Stimulated activated CD8-positive, alpha-beta memory T cell treated with anti-CD3 and anti-CD28 coated beads, Interleukin-7, amount 100 ng/mL, for 24 hours (primary cell): Measurements from ENCODE around the gene NOS3.
"Not testable (repeated sequence)": the region's sequence is repeated elsewhere in the genome, so short reads cannot be mapped to it uniquely, and the experiment has no call there.

Source experiments
- DNase-seq: peaks from one replicate; pipeline ENCODE4 v3.0.0-alpha.2; 2020; ENCODE audit warnings: low read depth

Gene NOS3

GRCh38 chr7:151001546-151001945 lies 10.7 kb downstream of the NOS3 start:
- DNase-seq: no peak

DNA sequence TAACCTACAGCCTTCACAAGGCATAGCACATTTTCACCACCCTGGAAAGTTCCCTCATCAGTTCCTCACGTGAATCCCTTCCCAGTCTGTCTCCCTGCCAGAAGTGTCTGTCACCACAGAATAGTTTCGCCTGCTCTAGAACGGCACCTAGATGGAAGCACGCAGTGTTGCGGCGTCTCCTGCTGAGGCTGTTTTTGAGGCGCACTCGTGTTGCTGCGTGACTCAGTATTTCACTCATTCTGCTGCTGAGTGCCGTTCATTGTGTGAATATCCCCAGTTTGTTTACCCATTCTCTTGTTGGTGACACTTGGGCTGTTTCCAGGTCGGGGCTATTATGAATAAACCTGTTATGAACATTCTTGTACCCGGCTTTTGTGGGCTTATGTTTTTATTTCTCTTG lies 12.8 kb downstream of the NOS3 start:
- no peak for DNase-seq

GRCh38 chr7:151005566-151005965 lies 14.7 kb downstream of the NOS3 start:
- DNase-seq: no peak

DNA sequence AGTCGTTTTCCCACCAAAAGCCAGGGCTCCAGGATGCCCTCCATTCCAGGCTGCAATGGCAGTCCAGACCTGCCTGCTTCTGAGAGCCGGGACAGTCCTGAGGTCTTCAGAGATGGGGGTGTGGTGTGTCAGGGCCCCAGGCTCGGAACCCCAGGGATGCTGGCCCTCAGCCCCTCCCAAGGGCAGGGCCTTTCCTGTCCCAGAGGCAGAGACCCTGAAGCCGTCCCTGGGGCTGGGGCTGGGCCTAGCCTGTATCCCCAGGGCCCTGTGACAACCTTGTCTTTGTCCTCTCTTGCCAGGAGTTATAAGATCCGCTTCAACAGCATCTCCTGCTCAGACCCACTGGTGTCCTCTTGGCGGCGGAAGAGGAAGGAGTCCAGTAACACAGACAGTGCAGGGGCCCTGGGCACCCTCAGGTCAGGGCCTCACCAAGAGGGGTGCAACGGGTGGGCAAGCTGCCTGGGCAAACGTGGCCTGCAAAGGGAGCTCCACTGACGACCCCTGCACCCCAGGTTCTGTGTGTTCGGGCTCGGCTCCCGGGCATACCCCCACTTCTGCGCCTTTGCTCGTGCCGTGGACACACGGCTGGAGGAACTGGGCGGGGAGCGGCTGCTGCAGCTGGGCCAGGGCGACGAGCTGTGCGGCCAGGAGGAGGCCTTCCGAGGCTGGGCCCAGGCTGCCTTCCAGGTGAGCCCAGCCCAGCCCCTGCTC lies 15.9 kb downstream of the NOS3 start:
- no peak for DNase-seq

GRCh38 chr7:151007469-151007898 lies 16.7 kb downstream of the NOS3 start:
- no peak for DNase-seq

- no peak for DNase-seq
Observed at GRCh38 chr7:151008143-151008510, 17.3 kb downstream of the NOS3 start.

DNA sequence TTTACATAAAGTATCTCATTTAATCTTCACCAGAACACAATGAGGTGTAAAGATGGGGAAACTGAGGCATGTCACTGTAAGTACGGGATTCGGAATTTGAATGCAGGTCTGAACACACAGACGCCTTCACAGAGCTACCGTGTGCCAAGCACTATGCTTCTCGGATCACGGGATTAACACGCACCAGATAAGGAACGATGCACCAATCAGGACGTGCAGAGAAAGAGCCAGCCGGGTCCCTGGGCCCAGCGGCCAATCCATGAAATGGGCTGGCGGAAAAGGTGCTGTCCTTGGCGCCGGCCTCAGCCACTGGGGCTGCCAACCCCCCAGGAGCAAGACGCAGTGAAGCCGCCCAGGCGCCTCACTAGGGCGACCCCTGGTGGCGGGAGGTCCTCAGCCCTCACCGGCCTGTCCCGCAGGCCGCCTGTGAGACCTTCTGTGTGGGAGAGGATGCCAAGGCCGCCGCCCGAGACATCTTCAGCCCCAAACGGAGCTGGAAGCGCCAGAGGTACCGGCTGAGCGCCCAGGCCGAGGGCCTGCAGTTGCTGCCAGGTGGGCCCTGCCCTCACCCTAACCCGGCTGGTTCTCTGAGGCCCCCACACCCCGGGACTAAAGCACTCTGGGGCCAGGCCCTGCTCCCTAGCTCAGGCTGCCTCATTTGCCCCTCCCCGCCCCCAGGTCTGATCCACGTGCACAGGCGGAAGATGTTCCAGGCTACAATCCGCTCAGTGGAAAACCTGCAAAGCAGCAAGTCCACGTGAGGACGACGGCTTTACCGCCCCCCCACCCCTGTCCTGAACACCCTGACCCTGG lies 17.9 kb downstream of the NOS3 start:
- DNase-seq: peak; percentile 68

DNA sequence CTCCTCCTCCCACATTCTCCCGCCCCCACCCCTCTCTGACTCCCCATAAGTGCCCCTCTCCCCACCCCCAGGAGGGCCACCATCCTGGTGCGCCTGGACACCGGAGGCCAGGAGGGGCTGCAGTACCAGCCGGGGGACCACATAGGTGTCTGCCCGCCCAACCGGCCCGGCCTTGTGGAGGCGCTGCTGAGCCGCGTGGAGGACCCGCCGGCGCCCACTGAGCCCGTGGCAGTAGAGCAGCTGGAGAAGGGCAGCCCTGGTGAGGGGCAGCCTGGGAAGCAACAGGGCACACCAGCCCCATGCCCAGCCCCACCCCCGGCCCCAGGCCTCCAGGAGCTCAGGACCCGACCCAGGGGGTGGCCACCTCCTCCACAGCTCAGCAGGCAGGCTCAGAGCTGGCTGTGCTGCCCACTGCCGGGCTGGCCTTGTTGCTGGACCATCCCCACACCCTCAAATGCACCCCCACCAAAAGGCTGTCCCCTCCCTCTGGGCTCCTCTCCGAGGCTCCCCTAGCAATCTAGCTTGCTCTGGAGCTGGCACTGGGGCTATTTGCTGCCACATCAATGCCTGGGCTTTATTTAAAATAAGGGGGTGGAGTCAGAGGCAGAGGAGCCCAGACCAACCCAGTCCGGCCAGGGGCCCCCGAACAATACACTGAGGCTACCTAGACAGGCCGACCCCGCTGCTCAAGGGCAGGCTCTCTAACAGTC lies 18.7 kb downstream of the NOS3 start:
- no peak for DNase-seq

GRCh38 chr7:151010037-151010306 lies 19.2 kb downstream of the NOS3 start:
- DNase-seq: no peak

DNA sequence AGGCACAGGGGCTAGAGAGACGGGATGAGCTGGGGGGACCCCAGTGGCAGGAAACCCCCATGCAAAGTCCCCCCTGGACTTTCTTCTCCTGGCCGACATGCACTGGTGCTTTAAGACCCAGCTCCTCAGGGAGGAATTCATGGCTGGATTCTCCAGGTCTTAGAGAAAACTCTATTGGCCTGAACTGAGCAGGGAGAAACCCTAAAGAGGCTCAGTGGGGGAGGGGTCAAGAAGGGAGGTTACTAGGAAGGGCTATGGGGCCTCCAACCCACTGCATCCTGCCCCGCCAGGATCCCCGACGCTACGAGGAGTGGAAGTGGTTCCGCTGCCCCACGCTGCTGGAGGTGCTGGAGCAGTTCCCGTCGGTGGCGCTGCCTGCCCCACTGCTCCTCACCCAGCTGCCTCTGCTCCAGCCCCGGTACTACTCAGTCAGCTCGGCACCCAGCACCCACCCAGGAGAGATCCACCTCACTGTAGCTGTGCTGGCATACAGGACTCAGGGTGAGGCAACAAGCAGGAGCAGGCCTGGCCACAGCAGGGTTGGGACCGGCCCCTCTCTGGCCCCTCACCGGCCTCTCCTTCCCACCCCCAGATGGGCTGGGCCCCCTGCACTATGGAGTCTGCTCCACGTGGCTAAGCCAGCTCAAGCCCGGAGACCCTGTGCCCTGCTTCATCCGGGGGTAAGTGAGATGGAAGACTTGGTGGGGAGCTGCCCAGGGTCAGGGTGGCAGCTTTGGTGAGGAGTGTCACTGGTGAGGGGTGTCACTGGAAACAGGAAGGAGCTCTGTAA lies 19.7 kb downstream of the NOS3 start:
- DNase-seq: no peak

DNA sequence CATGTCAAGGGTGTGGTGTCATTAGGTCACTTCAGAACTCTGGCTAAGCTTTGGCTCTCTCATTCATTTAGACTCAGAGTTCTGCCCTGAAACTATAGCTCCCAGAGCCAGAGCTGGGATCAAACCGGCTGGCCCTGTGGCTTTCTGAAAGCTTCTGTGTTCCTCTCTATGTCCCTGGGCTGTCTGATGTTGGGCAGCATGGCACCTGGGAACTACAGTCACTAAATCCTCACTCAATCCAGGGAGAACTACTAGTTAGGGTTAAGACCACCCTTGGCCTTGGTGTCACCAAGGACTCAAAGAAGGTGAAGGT lies 20.2 kb downstream of the NOS3 start:
- no peak for DNase-seq

GRCh38 chr7:151011616-151012015 lies 20.8 kb downstream of the NOS3 start:
- not testable (repeated sequence) for DNase-seq

DNA sequence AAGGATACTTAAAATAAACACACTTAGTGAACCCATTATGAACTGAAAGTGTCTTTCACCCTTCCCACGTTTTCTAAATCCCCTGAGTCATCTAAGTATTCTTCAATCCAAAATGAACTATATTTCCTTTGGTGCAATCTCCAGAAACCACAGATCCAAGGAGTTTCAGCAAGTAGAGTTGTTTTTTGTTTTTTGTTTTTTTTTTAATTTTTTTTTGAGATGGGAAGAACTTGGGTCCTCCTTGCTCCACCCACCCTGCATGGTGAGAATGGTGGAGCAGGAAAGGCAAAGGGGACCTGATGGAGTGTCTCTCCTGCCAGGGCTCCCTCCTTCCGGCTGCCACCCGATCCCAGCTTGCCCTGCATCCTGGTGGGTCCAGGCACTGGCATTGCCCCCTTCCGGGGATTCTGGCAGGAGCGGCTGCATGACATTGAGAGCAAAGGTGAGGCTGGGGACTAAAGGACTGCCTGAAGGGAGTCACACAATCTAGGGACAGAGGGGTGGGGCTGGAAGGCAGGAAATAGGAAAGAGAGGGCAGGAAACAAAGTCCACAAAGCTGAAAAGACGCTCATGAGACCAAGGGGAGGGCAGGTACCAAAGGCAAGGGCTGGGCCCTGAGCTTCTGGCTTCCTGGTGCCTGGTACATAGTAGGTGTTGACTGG lies 21.3 kb downstream of the NOS3 start:
- no peak for DNase-seq

- no peak for DNase-seq
Observed at GRCh38 chr7:151012911-151013347, 22.1 kb downstream of the NOS3 start.

- DNase-seq: no peak
Observed at GRCh38 chr7:151013356-151013732, 22.5 kb downstream of the NOS3 start.

GRCh38 chr7:151013733-151014497 lies 23.1 kb downstream of the NOS3 start:
- DNase-seq: peak; percentile 71

- no peak for DNase-seq
Observed at GRCh38 chr7:151014950-151015349, 24.1 kb downstream of the NOS3 start.

DNA sequence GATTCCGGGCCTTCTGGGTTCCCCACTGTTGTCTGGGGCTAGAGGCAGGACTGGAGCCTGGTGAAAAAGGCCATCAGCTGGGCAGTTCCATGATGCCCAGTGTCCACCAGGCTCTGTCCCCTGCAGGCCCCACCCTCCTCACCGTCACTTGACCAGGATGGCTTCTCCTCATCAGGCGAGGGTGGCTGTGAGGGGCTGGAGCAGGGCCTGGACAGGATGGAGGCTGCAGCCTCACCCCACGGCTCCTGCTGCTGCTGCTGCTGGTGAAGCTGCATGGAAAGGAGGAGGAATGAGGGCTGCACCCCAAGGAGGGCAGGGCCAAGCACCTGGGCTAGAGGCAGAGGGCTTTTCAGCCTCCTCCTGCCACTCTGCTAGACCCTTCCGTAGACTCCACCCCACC lies 25.1 kb downstream of the NOS3 start:
- no peak for DNase-seq

- DNase-seq: no peak
Observed at GRCh38 chr7:151016505-151016904, 25.7 kb downstream of the NOS3 start.

GRCh38 chr7:151016942-151017341 lies 26.1 kb downstream of the NOS3 start:
- DNase-seq: no peak

GRCh38 chr7:151017370-151017952 lies 26.6 kb downstream of the NOS3 start:
- no peak for DNase-seq
